KMS-11 (cell line): ENCODE results near the gene SLC23A2.
"Not testable (repeated sequence)": the region's sequence is repeated elsewhere in the genome, so short reads cannot be mapped to it uniquely, and the experiment has no call there.

Source experiments
- H2AFZ ChIP-seq: fragments of 200-600 bp; sonication (generic); 2 replicates; pipeline ENCODE4 v1.6.1; 2016; ENCODE audit warnings: antibody characterized with exemption, mixed run types, low read depth
- H3K27ac ChIP-seq: fragments of 200-600 bp; sonication (generic); 2 replicates; pipeline ENCODE4 v1.6.1; 2016; ENCODE audit warnings: mild to moderate bottlenecking, mixed run types
- H3K27me3 ChIP-seq: fragments of 200-600 bp; sonication (generic); 2 replicates; pipeline ENCODE4 v1.6.1; 2017; ENCODE audit warnings: mild to moderate bottlenecking, low read depth, mixed run types, moderate library complexity; ENCODE audit not compliant: insufficient read depth
- H3K36me3 ChIP-seq: fragments of 200-600 bp; sonication (generic); 2 replicates; pipeline ENCODE4 v1.6.1; 2017; ENCODE audit warnings: mild to moderate bottlenecking, mixed run types; ENCODE audit not compliant: insufficient read depth
- H3K4me1 ChIP-seq: fragments of 200-600 bp; sonication (generic); 2 replicates; pipeline ENCODE4 v1.6.1; 2016; ENCODE audit warnings: mild to moderate bottlenecking, low read depth, mixed run types; ENCODE audit not compliant: poor library complexity, severe bottlenecking
- H3K4me2 ChIP-seq: fragments of 200-600 bp; sonication (generic); 2 replicates; pipeline ENCODE4 v1.7.0; 2016; ENCODE audit warnings: mild to moderate bottlenecking, mixed run types
- H3K4me3 ChIP-seq: fragments of 200-600 bp; sonication (generic); IDR thresholded peaks from 2 replicates; pipeline ENCODE4 v1.6.1; 2017; ENCODE audit warnings: low read depth, low read length, mixed read lengths; ENCODE audit not compliant: insufficient read depth
- H3K79me2 ChIP-seq: fragments of 200-600 bp; sonication (generic); 2 replicates; pipeline ENCODE4 v1.6.1; 2016; ENCODE audit warnings: low read depth, mixed run types; ENCODE audit not compliant: insufficient read depth
- H3K9ac ChIP-seq: fragments of 200-600 bp; sonication (generic); 2 replicates; pipeline ENCODE4 v1.6.1; 2016; ENCODE audit warnings: mild to moderate bottlenecking, mixed run types
- H4K20me1 ChIP-seq: fragments of 200-600 bp; sonication (generic); 2 replicates; pipeline ENCODE4 v1.6.1; 2016; ENCODE audit warnings: mild to moderate bottlenecking, mixed run types; ENCODE audit not compliant: insufficient read depth
- CTCF ChIP-seq: fragments of 200-600 bp; sonication (generic); conservative IDR thresholded peaks from 2 replicates; pipeline ENCODE4 v1.6.1; 2017; ENCODE audit warnings: low read depth, mild to moderate bottlenecking, antibody characterized with exemption, low read length, moderate library complexity, mixed read lengths

Gene SLC23A2

GRCh38 chr20:4880051-4880450 lies 121.3 kb downstream of the SLC23A2 start:
- Histone ChIP-seq H3K9ac (no peak overlapping the region), H4K20me1 (no peaks in the 10 kb centered on the region), H2AFZ (no peak overlapping the region), H3K27ac (no peak overlapping the region), H3K4me3 (no peak overlapping the region), H3K4me1 (no peaks in the 10 kb centered on the region), H3K27me3 (no peaks in the 10 kb centered on the region), H3K79me2 (no peaks in the 10 kb centered on the region), H3K4me2 (no peak overlapping the region), H3K36me3 (no peaks in the 10 kb centered on the region)
- TF ChIP-seq CTCF = no peak

- not testable (repeated sequence) for H3K27ac ChIP-seq, H3K4me2 ChIP-seq, H3K36me3 ChIP-seq, H3K4me1 ChIP-seq, H4K20me1 ChIP-seq, H3K4me3 ChIP-seq, H2AFZ ChIP-seq, H3K27me3 ChIP-seq, H3K9ac ChIP-seq, H3K79me2 ChIP-seq
Observed at GRCh38 chr20:4878099-4878498, 123.2 kb downstream of the SLC23A2 start.

- H3K36me3 ChIP-seq = no peaks in the 10 kb centered on the region
- no peak overlapping the region for H3K4me2 ChIP-seq
- H3K27me3 ChIP-seq = no peaks in the 10 kb centered on the region
- no peaks in the 10 kb centered on the region for H3K4me1 ChIP-seq
- no peak for TF ChIP-seq CTCF
- H3K4me3 ChIP-seq = no peak overlapping the region
- no peak overlapping the region for H3K27ac ChIP-seq
- H3K79me2 ChIP-seq = no peaks in the 10 kb centered on the region
- no peak overlapping the region for H3K9ac ChIP-seq
- H2AFZ ChIP-seq = no peak overlapping the region
- no peaks in the 10 kb centered on the region for H4K20me1 ChIP-seq
Observed at GRCh38 chr20:4876731-4877130, 124.6 kb downstream of the SLC23A2 start.

GRCh38 chr20:4876301-4876700 lies 125.0 kb downstream of the SLC23A2 start:
- no peaks in the 10 kb centered on the region for H3K27me3 ChIP-seq
- H4K20me1 ChIP-seq = no peaks in the 10 kb centered on the region
- H2AFZ ChIP-seq = no peak overlapping the region
- no peak overlapping the region for H3K4me3 ChIP-seq
- no peaks in the 10 kb centered on the region for H3K4me1 ChIP-seq
- no peaks in the 10 kb centered on the region for H3K79me2 ChIP-seq
- H3K36me3 ChIP-seq = no peaks in the 10 kb centered on the region
- no peak overlapping the region for H3K9ac ChIP-seq
- H3K4me2 ChIP-seq = no peak overlapping the region
- no peak for TF ChIP-seq CTCF
- no peak overlapping the region for H3K27ac ChIP-seq

- no peaks in the 10 kb centered on the region for H3K79me2 ChIP-seq
- no peak overlapping the region for H3K4me3 ChIP-seq
- no peaks in the 10 kb centered on the region for H3K4me1 ChIP-seq
- TF ChIP-seq CTCF = no peak
- H3K27ac ChIP-seq = no peak overlapping the region
- H3K27me3 ChIP-seq = no peaks in the 10 kb centered on the region
- H3K36me3 ChIP-seq = no peaks in the 10 kb centered on the region
- H4K20me1 ChIP-seq = no peaks in the 10 kb centered on the region
- H3K4me2 ChIP-seq = no peak overlapping the region
- no peak overlapping the region for H2AFZ ChIP-seq
- no peak overlapping the region for H3K9ac ChIP-seq
Observed at GRCh38 chr20:4875578-4876067, 125.7 kb downstream of the SLC23A2 start.
